Measurements from ENCODE around the gene SLC7A11.

SLC7A11 gene

DNA sequence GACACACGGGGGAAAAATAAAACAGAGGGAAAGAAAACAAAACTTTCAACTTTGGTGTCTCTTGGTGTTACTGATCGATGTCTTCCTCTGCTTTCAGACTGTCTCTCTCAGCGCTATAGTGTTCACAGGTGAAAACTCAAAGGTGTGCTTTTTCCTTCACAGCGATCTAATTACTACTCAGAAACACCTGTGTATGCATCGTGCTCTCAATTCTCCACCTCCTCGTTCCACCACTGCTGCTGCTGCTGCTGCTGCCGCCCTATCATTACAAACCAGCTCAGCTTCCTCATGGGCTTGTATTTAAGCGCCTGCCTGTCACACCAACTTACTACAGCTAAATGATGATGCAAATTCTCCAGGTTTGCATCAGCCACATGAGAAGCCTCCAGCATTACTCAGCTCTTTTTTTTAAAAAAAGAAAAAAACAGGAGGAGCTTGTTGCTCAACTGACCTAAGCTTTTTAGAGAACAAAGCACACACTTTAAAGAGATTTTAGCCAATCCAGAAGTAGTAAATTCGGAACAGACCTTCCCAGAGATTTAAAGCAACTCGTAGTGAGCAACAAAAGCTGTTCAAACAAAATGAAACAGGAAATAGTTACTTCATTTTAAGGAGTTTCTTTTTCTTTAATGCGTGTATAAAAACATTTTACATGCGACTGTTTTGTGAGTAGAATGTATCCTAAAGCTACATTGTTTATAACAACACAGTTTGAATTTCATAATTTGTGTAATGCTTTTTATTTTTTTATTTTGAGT, at the start of gene SLC7A11:
Gene SLC7A11 (minus strand): TSS at position 274 of the 758 bp plus-strand sequence. CDS start 280 bp downstream, outside the sequence.
- peak; percentile 100 for DNase-seq (ENCODE audit: low spot score)

- no peak for DNase-seq (ENCODE audit: low spot score)
Measured at GRCh38 chr4:138291431-138291830, 49.3 kb upstream of the SLC7A11 start.

DNA sequence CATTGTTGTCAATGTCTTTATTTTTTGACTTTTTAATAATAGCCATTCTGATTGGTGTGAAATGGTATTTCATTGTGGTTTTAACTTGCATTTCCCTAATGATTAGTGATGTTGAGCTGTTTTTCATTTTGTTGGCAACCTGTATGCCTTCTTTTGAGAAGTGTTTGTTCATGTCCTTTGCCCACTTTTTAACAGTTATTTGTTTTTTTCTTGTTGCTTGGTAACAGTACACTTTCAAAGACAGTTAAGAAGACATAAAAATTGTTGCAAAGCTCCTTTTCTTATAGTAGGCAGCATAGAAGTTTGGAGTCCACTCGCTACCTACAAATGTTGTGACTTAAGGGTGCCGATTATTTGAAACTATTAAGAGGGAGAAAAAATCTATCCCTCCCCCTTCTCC, 48.7 kb upstream of the SLC7A11 start:
- DNase-seq (ENCODE audit: low spot score), result no peak

DNA sequence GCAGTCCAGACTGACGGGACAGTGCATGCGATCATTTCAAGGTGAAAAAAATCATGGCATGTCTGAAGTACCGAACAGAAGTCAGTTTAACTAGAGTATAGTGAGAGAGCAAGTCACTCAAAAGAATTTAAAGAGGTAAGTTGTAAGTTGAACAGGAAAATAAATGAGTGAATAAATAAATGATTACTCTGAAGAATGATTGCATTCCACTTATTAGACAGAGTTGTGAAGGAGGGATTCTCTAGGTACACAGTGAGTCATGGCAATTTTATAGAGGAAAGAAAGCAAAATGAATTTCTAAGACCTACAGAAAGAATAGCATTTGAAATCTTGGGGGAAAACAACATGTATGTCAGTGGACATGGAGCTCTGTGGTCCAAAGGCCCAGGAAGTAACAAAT, 37.1 kb upstream of the SLC7A11 start:
- no peak for DNase-seq (ENCODE audit: low spot score)

DNA sequence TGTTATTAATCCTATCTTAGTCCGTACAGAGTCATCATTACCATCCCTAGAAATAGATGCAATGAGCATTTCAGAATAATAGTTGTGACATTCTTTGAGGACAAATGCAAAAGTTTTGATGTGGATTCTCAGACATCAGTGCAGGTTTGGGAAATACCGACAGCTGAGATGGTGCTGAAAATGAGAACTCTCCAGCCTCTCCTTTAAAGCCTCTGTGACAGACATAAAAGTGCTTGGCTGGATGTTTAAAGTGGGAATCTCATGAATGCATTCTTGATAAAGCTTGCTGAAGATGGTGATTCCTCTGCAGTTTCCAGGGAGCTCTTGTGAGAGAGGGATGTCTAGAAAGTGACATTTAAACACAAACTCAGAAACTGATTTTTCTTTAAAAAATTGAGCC, 35.0 kb upstream of the SLC7A11 start:
- DNase-seq (ENCODE audit: low spot score), result no peak

- DNase-seq (ENCODE audit: low spot score), result no peak
Measured at GRCh38 chr4:138275963-138276621, 33.9 kb upstream of the SLC7A11 start.

DNA sequence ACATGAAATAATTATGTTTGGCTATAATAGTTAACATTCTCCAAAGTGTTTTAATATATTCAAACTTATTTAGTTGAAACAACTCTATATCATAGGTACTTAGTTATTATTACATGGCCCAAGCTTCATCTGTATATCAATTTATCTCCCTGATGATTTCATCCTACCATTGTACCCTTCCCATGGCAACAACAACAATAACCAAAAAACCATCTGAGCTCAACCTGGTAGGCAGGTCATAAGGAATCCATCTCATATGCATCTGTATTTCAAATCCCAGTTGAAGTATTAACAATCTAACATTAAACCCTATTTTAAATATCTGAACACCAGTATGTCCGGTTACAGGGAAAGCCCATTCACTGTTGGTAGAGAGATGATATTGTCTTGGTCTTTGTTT, 33.1 kb upstream of the SLC7A11 start:
- DNase-seq (ENCODE audit: low spot score), result no peak

DNA sequence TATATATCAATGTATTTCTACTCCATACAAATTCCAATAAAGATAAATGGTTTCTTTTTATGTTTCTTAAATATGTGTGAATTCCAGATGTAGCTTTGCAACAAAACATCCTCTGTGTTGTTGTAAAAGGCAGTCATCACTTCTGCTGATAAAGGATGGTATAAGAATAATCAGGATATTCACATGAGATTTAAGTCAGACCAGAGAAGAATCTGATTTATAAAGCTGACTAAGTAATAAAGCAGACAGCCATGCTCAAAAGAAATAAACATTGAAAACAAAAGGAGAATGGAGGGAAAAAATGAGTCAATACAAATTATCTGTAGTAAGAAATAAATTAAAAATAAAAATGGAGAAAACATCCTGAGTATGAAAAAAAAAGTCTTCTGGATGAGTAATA, 27.0 kb upstream of the SLC7A11 start:
- DNase-seq (ENCODE audit: low spot score), result no peak

DNA sequence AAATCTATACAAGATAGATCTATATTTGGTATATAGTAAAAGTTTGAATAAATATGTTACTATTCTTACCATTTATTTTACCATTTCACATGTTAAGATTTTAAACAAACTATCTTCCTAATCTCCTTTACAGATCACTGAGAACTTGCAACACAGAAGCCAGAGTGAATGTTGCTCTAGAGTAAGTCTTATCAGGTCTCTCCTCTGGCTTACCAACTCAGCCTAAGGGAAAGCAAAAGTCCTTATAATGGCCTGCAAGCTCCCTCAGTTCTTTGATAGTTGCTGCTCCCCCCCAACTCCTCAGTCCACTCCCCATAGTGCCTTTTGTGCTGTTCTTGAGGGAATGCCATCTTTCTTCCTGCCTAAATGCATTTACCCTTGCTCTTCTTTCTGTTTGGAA, 25.7 kb upstream of the SLC7A11 start:
- DNase-seq (ENCODE audit: low spot score), result no peak

GRCh38 chr4:138266948-138267347, 24.8 kb upstream of the SLC7A11 start:
- DNase-seq (ENCODE audit: low spot score), result no peak

- DNase-seq (ENCODE audit: low spot score), result no peak
Measured at GRCh38 chr4:138263247-138263816, 21.2 kb upstream of the SLC7A11 start.

- DNase-seq (ENCODE audit: low spot score), result no peak
Measured at GRCh38 chr4:138262469-138262868, 20.3 kb upstream of the SLC7A11 start.

DNA sequence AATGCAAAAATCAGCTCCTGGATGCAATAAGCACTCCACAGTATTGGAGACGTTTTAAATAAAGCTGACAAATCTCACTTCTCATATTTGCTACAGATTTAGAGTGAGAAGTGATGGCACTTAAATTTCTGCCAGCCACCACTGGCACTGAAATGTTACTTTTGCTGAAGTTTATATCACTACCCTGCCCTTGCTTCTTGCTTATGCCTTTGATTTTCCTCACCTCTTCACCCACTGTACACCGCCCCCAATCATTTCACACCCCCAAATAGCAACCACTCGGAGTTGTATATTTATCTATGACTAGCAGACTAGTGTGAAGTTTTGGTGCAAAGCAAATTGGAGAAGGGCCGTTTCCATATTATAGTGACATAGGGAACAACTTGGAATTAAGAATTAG, 19.9 kb upstream of the SLC7A11 start:
- no peak for DNase-seq (ENCODE audit: low spot score)

DNA sequence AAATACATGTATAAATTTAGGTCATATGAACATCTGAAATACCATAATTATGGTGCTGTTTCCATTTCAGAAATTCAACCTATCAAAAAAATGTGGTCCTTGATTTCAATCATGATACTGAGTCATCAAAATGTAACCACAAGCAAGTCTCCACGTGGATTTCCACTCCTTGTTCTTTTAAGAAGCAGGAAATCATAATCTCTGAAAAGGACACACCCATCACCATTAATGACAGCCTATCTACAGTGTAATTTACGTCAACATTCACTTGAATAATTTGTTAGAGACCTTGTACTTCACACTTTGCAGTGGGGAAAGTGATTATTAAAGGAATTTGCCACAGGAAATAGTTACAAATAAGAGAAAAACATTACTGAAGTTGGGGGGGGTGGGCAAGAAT, 17.7 kb upstream of the SLC7A11 start:
- DNase-seq (ENCODE audit: low spot score), result no peak

- DNase-seq (ENCODE audit: low spot score), result no peak
Measured at GRCh38 chr4:138259271-138259670, 17.1 kb upstream of the SLC7A11 start.

DNA sequence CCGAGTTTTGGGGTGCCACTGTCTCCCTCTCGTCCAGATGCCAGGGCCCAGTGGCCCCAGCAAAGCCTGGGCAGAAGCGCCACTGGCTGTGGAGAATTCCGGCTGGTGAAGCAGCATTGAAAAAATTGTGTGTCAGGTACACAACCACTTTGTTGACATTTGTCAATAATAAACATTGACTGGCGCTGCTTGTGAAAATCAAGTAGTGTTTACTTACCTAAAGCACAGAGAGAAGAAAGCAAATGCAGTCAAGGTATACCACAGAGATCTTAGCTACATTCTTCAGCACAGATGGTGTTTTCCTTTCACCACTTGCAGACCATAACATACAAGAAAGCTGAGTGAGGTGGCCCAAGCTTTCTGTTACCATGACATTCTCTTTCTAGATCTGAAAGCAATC, 14.5 kb upstream of the SLC7A11 start:
- DNase-seq (ENCODE audit: low spot score), result no peak

DNA sequence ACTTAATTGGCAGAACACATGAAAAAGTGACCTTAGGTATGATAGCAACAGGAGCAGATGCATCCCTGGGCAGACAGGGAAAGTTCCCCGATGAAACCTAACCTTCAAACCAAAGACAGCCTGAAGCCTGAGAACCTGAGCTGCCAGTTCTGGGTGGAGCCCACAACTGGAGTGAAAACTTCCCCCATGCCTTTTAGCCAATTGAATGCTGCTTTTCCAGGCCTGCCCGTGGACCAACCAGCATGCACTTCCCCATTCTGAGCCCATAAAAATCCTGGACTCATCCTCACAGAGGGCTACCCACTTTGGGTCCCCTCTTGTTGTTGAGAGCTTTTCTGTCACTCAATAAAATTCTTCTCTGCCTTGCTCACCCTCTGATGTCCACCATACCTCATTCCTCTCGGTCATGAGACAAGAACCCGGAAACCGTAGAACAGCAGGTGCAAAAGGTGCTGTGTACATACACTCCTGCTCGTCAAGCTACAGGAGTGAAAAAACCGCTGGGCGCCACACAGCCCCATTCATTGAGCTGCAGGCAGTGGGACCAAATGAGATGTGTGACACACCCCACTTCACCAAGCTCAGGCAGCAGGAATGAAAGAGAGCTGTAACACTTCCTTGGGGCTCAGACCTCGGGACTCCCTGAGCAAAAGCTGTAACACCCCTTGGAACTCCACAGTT, 13.9 kb upstream of the SLC7A11 start:
- no peak for DNase-seq (ENCODE audit: low spot score)

DNA sequence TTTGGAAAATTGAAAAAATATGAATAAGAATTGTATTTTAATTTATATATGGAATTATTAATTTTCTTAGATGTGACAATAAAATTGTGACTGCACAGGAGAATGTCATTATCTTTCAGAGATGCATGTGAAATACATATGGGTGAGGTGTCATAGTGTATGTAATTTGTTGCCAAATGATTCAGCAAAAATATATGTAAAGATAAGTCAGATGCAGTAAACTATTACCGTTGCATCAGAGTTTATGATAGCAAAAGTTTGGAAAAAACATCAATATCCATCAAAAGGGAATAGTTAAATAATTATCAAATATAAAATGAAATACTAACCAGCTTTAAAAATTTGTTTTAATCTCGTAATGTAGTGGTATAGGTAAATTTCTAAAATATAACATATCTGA, 10.4 kb upstream of the SLC7A11 start:
- DNase-seq (ENCODE audit: low spot score), result no peak

DNA sequence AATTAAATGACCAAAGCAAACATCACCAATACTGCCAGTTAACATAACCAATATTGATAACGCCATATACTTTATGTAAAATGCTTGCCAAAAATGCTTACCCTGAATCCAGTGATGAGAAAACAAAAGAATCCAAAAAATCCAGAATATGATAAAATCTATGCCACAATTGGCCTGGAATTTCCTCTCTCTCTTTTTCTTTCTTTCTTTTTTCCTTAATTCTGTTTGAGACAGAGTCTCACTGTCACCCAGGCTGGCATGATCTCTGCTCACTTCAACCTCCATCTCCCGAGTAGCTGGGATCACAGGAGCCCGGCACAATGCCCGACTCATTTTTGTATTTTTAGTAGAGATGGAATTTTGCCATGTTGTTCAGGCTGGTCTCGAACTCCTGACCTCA, 9.8 kb upstream of the SLC7A11 start:
- no peak for DNase-seq (ENCODE audit: low spot score)

- no peak for DNase-seq (ENCODE audit: low spot score)
Measured at GRCh38 chr4:138249132-138249531, 7.0 kb upstream of the SLC7A11 start.

GRCh38 chr4:138248058-138248457, 5.9 kb upstream of the SLC7A11 start:
- DNase-seq (ENCODE audit: low spot score), result no peak

DNA sequence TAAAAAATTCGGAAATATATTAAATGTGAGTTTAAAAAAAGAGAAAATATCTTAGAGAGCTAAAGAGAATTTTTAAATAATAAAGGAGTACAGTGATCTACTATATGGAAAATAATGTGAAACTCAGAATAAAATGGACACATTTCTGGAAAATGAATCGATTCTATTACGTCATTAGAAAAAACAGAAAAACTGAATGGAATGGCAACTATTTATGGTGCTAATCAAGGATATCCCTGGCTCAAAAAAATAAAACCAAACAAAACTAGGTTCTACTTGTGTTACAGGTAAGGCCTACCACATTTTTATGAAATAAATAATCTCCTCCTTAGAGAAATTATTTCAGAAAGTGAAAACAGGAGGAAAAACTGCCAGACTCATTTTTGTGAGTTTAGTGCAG, 5.5 kb upstream of the SLC7A11 start:
- DNase-seq (ENCODE audit: low spot score), result no peak

DNA sequence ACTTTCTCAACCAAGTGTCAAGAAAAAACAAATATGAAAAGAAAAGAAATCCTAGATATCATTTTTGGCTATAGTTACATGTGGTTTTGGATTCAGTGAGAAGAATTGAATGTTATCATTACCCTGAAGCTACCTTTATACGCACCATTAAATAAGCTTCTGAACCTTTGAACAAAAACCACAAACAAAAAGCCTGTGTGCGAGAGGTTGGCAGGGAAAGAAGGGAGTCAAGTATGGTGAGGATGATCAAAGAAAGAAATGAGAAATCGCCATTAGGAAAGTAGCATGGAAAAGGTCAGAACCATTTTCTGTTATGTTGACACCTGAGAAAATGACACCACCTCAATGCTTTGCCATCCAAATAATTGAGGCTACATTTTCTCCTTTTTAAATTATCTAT, 1.2 kb upstream of the SLC7A11 start:
- DNase-seq (ENCODE audit: low spot score), result no peak
